Panc1 (cell line): ENCODE results near the gene TIMP1. TPM values are rescaled to one million over a fixed set of nuclear protein-coding genes. Genes with fewer than 3 reads are reported as not detected.

Experiments used
- ATAC-seq: fragments of 200-7000 bp; cut with Tn5 transposase; 2 replicates; pipeline ENCODE4 v1.9.1; 2020; ENCODE audit warnings: mild to moderate bottlenecking, moderate library complexity
- BruUV-seq: library from RNA; stranded (reverse); fragments of 400-500 nt; replicated peaks from 2 replicates; lab custom pipeline; 2021; lab: Mats Ljungman, UMichigan
- CTCF ChIA-PET: fragments of 300-600 bp; sonication (Branson Sonifier 250); formaldehyde crosslinking; loops from one replicate; lab custom pipeline; 2022; ENCODE audit warnings: antibody characterized with exemption; lab: Charles Lee
- POLR2A ChIA-PET: fragments of 300-600 bp; sonication (Branson Sonifier 250); formaldehyde crosslinking; loops from one replicate; lab custom pipeline; 2022; ENCODE audit warnings: antibody characterized with exemption; lab: Charles Lee
- DNase-seq: peaks from one replicate; pipeline ENCODE4 v3.0.0-alpha.2; 2010; ENCODE audit warnings: low read depth, low spot score
- H3K27ac ChIP-seq: 2 replicates; pipeline ENCODE4 v1.5.1; 2011; ENCODE audit warnings: mild to moderate bottlenecking, low read length, inconsistent platforms
- H3K27me3 ChIP-seq: fragments of 200-500 bp; sonication (Bioruptor generic); 2 replicates; pipeline ENCODE4 v1.6.0; 2014; ENCODE audit warnings: low read length, inconsistent platforms; ENCODE audit not compliant: control insufficient read depth, insufficient read depth
- H3K36me3 ChIP-seq: fragments of 200-500 bp; sonication (Bioruptor generic); 2 replicates; pipeline ENCODE4 v1.5.1; 2014; ENCODE audit warnings: inconsistent platforms, mild to moderate bottlenecking, low read length, moderate library complexity; ENCODE audit not compliant: control insufficient read depth, insufficient read depth
- H3K4me1 ChIP-seq: 2 replicates; pipeline ENCODE4 v1.5.1; 2011; ENCODE audit warnings: inconsistent platforms, mild to moderate bottlenecking, low read length, moderate library complexity; ENCODE audit not compliant: control insufficient read depth, insufficient read depth
- H3K4me3 ChIP-seq, 2 experiments: 2 replicates each; pipeline ENCODE4 v1.5.1; 2011 to 2012; ENCODE audit warnings: low read depth in 2 of 2, low read length in 2 of 2, mild to moderate bottlenecking in 2 of 2, inconsistent platforms in 1 of 2, moderate library complexity in 1 of 2
- H3K9me3 ChIP-seq: fragments of 200-500 bp; sonication (Bioruptor generic); 2 replicates; pipeline ENCODE4 v1.5.1; 2014; ENCODE audit warnings: low read depth, mild to moderate bottlenecking, inconsistent platforms, low read length, moderate library complexity; ENCODE audit not compliant: control insufficient read depth, insufficient read depth
- POLR2AphosphoS5 ChIP-seq: IDR thresholded peaks from 2 replicates; pipeline ENCODE4 v1.6.1; 2012; ENCODE audit warnings: mild to moderate bottlenecking, low read depth, low read length, moderate library complexity
- REST ChIP-seq, 2 experiments: IDR thresholded peaks; 2 replicates each; pipeline ENCODE4 v1.6.1; 2011 to 2012; ENCODE audit warnings: low read depth in 2 of 2, control low read depth in 1 of 2, low read length in 1 of 2, mild to moderate bottlenecking in 1 of 2, moderate library complexity in 1 of 2; ENCODE audit not compliant: insufficient read depth in 1 of 2
- SIN3A ChIP-seq: IDR thresholded peaks from 2 replicates; pipeline ENCODE4 v1.6.1; 2012; ENCODE audit warnings: low read depth, mild to moderate bottlenecking, low read length, moderate library complexity, borderline replicate concordance; ENCODE audit not compliant: insufficient read depth
- TCF7L2 ChIP-seq: IDR thresholded peaks from 2 replicates; pipeline ENCODE4 v1.6.1; 2011; ENCODE audit warnings: mild to moderate bottlenecking, low read depth, low read length, inconsistent platforms
- in situ Hi-C: cut with HindIII; loops from 2 replicates; pipeline ENCODE4 v1.10.0; 2016; ENCODE audit warnings: low sequenced_read_pairs, low pct_unique_long_range_greater_than_20kb
- intact Hi-C: fragments of 100-400 bp; cut with micrococcal nuclease; formaldehyde crosslinking; loops from one replicate; pipeline ENCODE4 v1.10.0; 2022; ENCODE audit not compliant: unreplicated experiment
- total RNA-seq: library from RNA; stranded (reverse); gene quantifications from one replicate; pipeline ENCODE4 v1.2.1, GENCODE V29; 2021; ENCODE audit not compliant: unreplicated experiment
- TF ChIP-seq, protein P1 (sequence below): fragments of 450-650 bp; IDR thresholded peaks from 2 replicates; pipeline ENCODE4 v1.5.1; 2017; ENCODE audit warnings: mild to moderate bottlenecking

Gene TIMP1
- total RNA-seq, 1 experiment from 2014 or later, result 131 TPM

- Histone ChIP-seq H3K27me3 (no peaks in the 10 kb centered on the region), H3K36me3 (no peaks in the 10 kb centered on the region), H3K9me3 (no peaks in the 10 kb centered on the region), H3K4me1 (no peaks in the 10 kb centered on the region; the same call in 1 of the 2 replicates), H3K27ac (no peak overlapping the region), H3K4me3 (no peak overlapping the region)
- BruUV-seq, result no TSS peak
- TF ChIP-seq SIN3A (no peak), POLR2AphosphoS5 (no peak), REST (IDR thresholded peaks at IDR 0.05; ENCODE audit: insufficient read depth in 1 of 2, low read depth in 2 of 2, low read length in 1 of 2) (no peak), TCF7L2 (no peak)
- TF ChIP-seq, protein P1, sequence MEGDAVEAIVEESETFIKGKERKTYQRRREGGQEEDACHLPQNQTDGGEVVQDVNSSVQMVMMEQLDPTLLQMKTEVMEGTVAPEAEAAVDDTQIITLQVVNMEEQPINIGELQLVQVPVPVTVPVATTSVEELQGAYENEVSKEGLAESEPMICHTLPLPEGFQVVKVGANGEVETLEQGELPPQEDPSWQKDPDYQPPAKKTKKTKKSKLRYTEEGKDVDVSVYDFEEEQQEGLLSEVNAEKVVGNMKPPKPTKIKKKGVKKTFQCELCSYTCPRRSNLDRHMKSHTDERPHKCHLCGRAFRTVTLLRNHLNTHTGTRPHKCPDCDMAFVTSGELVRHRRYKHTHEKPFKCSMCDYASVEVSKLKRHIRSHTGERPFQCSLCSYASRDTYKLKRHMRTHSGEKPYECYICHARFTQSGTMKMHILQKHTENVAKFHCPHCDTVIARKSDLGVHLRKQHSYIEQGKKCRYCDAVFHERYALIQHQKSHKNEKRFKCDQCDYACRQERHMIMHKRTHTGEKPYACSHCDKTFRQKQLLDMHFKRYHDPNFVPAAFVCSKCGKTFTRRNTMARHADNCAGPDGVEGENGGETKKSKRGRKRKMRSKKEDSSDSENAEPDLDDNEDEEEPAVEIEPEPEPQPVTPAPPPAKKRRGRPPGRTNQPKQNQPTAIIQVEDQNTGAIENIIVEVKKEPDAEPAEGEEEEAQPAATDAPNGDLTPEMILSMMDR, result no peak
- ChIA-PET CTCF (no interaction called here), POLR2A (no interaction called here)
- intact Hi-C loops, result no loop called here
- DNase-seq (no peak), ATAC-seq (no peak)
- in situ Hi-C loops, result no loop called here
Measured at GRCh38 chrX:47574076-47574546, 8.1 kb upstream of the TIMP1 start.

DNA sequence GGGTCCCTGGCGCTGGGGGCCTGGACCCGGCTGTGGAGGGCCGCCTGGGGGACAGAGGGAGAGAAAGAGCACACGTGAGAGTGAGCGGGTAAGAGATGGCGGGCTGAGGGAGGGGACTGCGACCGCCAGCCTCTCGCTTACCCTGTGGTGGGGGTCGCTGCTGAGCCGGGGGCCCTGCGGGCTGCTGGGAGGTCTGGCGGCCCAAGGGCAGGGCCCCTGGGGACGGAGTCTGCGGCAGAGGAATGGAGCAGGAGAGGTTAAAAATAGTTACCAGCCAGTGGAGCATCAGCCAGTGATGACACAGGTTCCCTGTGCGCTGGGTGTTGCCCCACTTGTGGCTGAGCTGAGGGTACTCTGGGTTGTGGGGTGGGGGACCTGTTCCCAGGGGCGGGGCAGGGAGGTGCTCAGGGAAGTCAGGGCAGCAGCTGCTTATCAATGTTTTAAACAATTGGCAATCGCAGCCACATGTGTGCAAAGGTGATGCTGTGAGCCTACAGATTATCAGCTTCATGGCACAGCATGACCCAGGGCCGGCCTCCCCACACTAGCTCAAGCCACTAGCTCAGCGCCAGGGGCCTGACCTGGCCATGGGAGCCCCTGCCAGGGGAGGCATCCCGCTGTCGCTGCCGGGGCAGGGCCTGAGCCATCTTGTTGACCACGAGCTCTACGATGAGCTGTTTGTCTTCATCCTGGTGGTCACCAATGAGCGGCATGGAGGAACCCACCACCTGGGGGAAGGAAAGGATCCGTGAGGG, 7.5 kb upstream of the TIMP1 start:
- no peaks in the 10 kb centered on the region for H3K27me3 ChIP-seq
- no peak for TF ChIP-seq REST (IDR thresholded peaks at IDR 0.05; ENCODE audit: insufficient read depth in 1 of 2, low read depth in 2 of 2, low read length in 1 of 2)
- TF ChIP-seq POLR2AphosphoS5, result no peak
- no peak for TF ChIP-seq SIN3A
- no peak for TF ChIP-seq TCF7L2
- TF ChIP-seq, protein P1, result no peak
- no TSS peak for BruUV-seq
- POLR2A ChIA-PET, result no interaction called here
- no peak overlapping the region for H3K4me3 ChIP-seq
- DNase-seq, result no peak
- no peaks in the 10 kb centered on the region; the same call in 1 of the 2 replicates for H3K4me1 ChIP-seq
- in situ Hi-C loops, result no loop called here
- H3K27ac ChIP-seq, result no peak overlapping the region
- intact Hi-C loops, result no loop called here
- CTCF ChIA-PET, result no interaction called here
- ATAC-seq, result no peak
- no peaks in the 10 kb centered on the region for H3K9me3 ChIP-seq
- no peaks in the 10 kb centered on the region for H3K36me3 ChIP-seq
